Esophagus squamous epithelium (tissue), 5 donors: ENCODE measurements around the gene TOP2B. TPM values are rescaled to one million over a fixed set of nuclear protein-coding genes. Genes with fewer than 3 reads are reported as not detected.

Source experiments
- DNase-seq: peaks from one replicate; lab custom pipeline; 2025; lab: John Stamatoyannopoulos, UW
- H3K27ac ChIP-seq, 4 donors: fragments of 200-600 bp; sonication (generic); one replicate each; pipeline ENCODE4 v1.5.1; 2016 to 2019; ENCODE audit warnings: mild to moderate bottlenecking in 1 of 4
- H3K27me3 ChIP-seq, 4 donors: fragments of 200-600 bp; sonication (generic); 1 replicate in 3 of 4; 2 replicates in 1 of 4; pipeline versions ENCODE4 v1.5.1 to v1.6.0; 2017 to 2021; ENCODE audit warnings: antibody characterized with exemption in 1 of 4
- H3K36me3 ChIP-seq, 3 donors: fragments of 200-600 bp; sonication (generic); one replicate each; pipeline ENCODE4 v1.5.1; 2016 to 2019
- H3K4me1 ChIP-seq, 3 donors: fragments of 200-600 bp; sonication (generic); one replicate each; pipeline ENCODE4 v1.5.1; 2017 to 2019
- H3K4me3 ChIP-seq, 4 donors: fragments of 200-600 bp; sonication (generic); 1 replicate in 3 of 4; 2 replicates in 1 of 4; pipeline ENCODE4 v1.5.1; 2016 to 2019; ENCODE audit warnings: mild to moderate bottlenecking in 2 of 4, moderate library complexity in 1 of 4
- H3K9me3 ChIP-seq, 3 donors: fragments of 200-600 bp; sonication (generic); one replicate each; pipeline ENCODE4 v1.5.1; 2016 to 2019
- CTCF ChIP-seq, 6 experiments: fragments of 450-650 bp in 4 of 6; fragments of 200-600 bp in 2 of 6; sonication (generic) in 2 of 6; IDR thresholded peaks; one replicate each; pipeline ENCODE4 v1.5.1; 2016 to 2019; ENCODE audit warnings: antibody characterized with exemption in 6 of 6, mild to moderate bottlenecking in 4 of 6, moderate library complexity in 4 of 6
- POLR2A ChIP-seq, 4 donors: fragments of 450-650 bp; IDR thresholded peaks; one replicate each; pipeline ENCODE4 v1.6.1; 2017; ENCODE audit warnings: antibody characterized with exemption in 4 of 4, mild to moderate bottlenecking in 4 of 4, moderate library complexity in 3 of 4
- WGBS, 2 donors: methylation state at CpG; one replicate each; pipeline ENCODE4 v1.1.5; 2018; 5-methylcytosine and 5-hydroxymethylcytosine counted together
- intact Hi-C: fragments of 100-400 bp; cut with DNase I; formaldehyde crosslinking; loops from one replicate; pipeline ENCODE4 v1.15.0; 2022
- total RNA-seq, 4 donors: library from RNA; depleted of rRNA; stranded (reverse); fragments of >200 nt; gene quantifications; one replicate each; pipeline ENCODE4 v1.1.0, GENCODE V29; 2016
- donor health status: DM: yes; HTN: yes; CAD: no.

The TOP2B gene
- total RNA-seq, 4 donors from 2014 or later = 47.6 to 89.8 (median 67.4) TPM

- DNase-seq = no peak
- Histone ChIP-seq H3K4me3 (no peak overlapping the region), H3K9me3 (no peaks in the 10 kb centered on the region), H3K4me1 (peaks cover 0 to 37% (median 18%) of the 10 kb centered on the region in 3 donors), H3K36me3 (peaks cover 0 to 30% (median 0%) of the 10 kb centered on the region in 3 donors), H3K27me3 (no peaks in the 10 kb centered on the region), H3K27ac (peak overlapping the region in 3 of 4 donors; percentile 31 to 62 (median 50))
- no peak for TF ChIP-seq POLR2A (IDR thresholded peaks at IDR 0.05)
- no peak for TF ChIP-seq CTCF (IDR thresholded peaks at IDR 0.05)
- intact Hi-C loops = loop anchor here (10.0 kb wide), 2 partner anchors 578 to 818 kb away; no protein-coding TSS in a partner anchor
Measured at GRCh38 chr3:25593001-25593400, 71.7 kb downstream of the TOP2B start.

GRCh38 chr3:25592510-25592968 is 72.2 kb downstream of the TOP2B start:
- 0 to 19% methylated on average over 2 of the region's 3 CpGs for WGBS, 2 donors
- Histone ChIP-seq H3K4me1 (peaks cover 0 to 37% (median 18%) of the 10 kb centered on the region in 3 donors), H3K27me3 (no peaks in the 10 kb centered on the region), H3K9me3 (no peaks in the 10 kb centered on the region), H3K36me3 (peaks cover 0 to 26% (median 0%) of the 10 kb centered on the region in 3 donors), H3K27ac (peak overlapping the region in 3 of 4 donors; percentile 31 to 62 (median 50)), H3K4me3 (no peak overlapping the region)
- TF ChIP-seq CTCF (IDR thresholded peaks at IDR 0.05) (peak in 1 of 6 experiments; percentile 27), POLR2A (IDR thresholded peaks at IDR 0.05) (no peak)
- DNase-seq = no peak
- intact Hi-C loops = loop anchor here (10.0 kb wide), 2 partner anchors 578 to 818 kb away; no protein-coding TSS in a partner anchor

GRCh38 chr3:25589783-25590258 is 74.9 kb downstream of the TOP2B start:
- Histone ChIP-seq H3K4me3 (no peak overlapping the region), H3K27ac (peak overlapping the region in 1 of 4 donors; percentile 22), H3K27me3 (no peaks in the 10 kb centered on the region), H3K4me1 (peaks cover 0 to 37% (median 18%) of the 10 kb centered on the region in 3 donors), H3K9me3 (no peaks in the 10 kb centered on the region), H3K36me3 (no peaks in the 10 kb centered on the region)
- no peak for TF ChIP-seq POLR2A (IDR thresholded peaks at IDR 0.05)
- no peak for TF ChIP-seq CTCF (IDR thresholded peaks at IDR 0.05)
- intact Hi-C loops = loop anchor here (10.0 kb wide), 2 partner anchors 575 to 815 kb away; no protein-coding TSS in a partner anchor
- no peak for DNase-seq
- WGBS, 2 donors = 75% methylated on average over 4 to 8 of the region's 8 CpGs

- peak overlapping the region in 1 of 4 donors; percentile 22 for H3K27ac ChIP-seq
- peaks cover 0 to 3% (median 0%) of the 10 kb centered on the region in 3 donors for H3K36me3 ChIP-seq
- no peak for TF ChIP-seq POLR2A (IDR thresholded peaks at IDR 0.05)
- TF ChIP-seq CTCF (IDR thresholded peaks at IDR 0.05) = no peak
- H3K27me3 ChIP-seq = no peaks in the 10 kb centered on the region
- H3K4me3 ChIP-seq = no peak overlapping the region
- WGBS, 2 donors = 77 to 95% methylated on average over 3 to 4 of the region's 4 CpGs
- intact Hi-C loops = no loop called here
- DNase-seq = no peak
- peaks cover 0 to 34% (median 18%) of the 10 kb centered on the region in 3 donors for H3K4me1 ChIP-seq
- no peaks in the 10 kb centered on the region for H3K9me3 ChIP-seq
Measured at GRCh38 chr3:25589104-25589782, 75.5 kb downstream of the TOP2B start.
